ENCODE data around the gene CDH15.

The CDH15 gene

GRCh38 chr16:89194340-89195311 lies 23.1 kb downstream of the CDH15 start:
- no peaks in the 10 kb centered on the region for H4K20me1 ChIP-seq (ENCODE audit: low read depth, low read length)
- H2AFZ ChIP-seq (ENCODE audit: low read depth, low read length, severe bottlenecking) = no peak overlapping the region
- 0 out of 2 replicates have a peak, but pooled peaks cover 3% of the 10 kb centered on the region for H3F3A ChIP-seq (ENCODE audit: insufficient read depth)
- no peaks in the 10 kb centered on the region for H3K9me3 ChIP-seq (ENCODE audit: insufficient read depth, low read length)
- TF ChIP-seq CTCF (IDR thresholded peaks at IDR 0.05; ENCODE audit: insufficient read depth, low read length, poor library complexity, severe bottlenecking) (no peak), EZH2phosphoT487 (conservative IDR thresholded peaks at IDR 0.05; ENCODE audit: low read length) (no peak)
- no peaks in the 10 kb centered on the region for H3K36me3 ChIP-seq (ENCODE audit: low read length)
- no peak overlapping the region for H3K4me2 ChIP-seq (ENCODE audit: low read depth, low read length, poor library complexity, severe bottlenecking)
- H3K27me3 ChIP-seq (ENCODE audit: low read length) = no peaks in the 10 kb centered on the region
- no peaks in the 10 kb centered on the region for H3K79me2 ChIP-seq (ENCODE audit: insufficient read depth, low read length)
- no peak overlapping the region for H3K9ac ChIP-seq (ENCODE audit: low read length)
- no peak overlapping the region for H3K27ac ChIP-seq (ENCODE audit: low read depth, low read length)
- no peak overlapping the region for H3K4me3 ChIP-seq (ENCODE audit: insufficient read depth, low read length, poor library complexity, severe bottlenecking)
- H3K9me2 ChIP-seq (replicated peaks; ENCODE audit: insufficient read depth, low read length) = no peaks in the 10 kb centered on the region

- Histone ChIP-seq H2AFZ (ENCODE audit: low read depth, low read length, severe bottlenecking) (no peak overlapping the region), H3K4me3 (ENCODE audit: insufficient read depth, low read length, poor library complexity, severe bottlenecking) (no peak overlapping the region), H3K79me2 (ENCODE audit: insufficient read depth, low read length) (no peaks in the 10 kb centered on the region), H3K27me3 (ENCODE audit: low read length) (no peaks in the 10 kb centered on the region), H3K4me2 (ENCODE audit: low read depth, low read length, poor library complexity, severe bottlenecking) (no peak overlapping the region), H3K9ac (ENCODE audit: low read length) (no peak overlapping the region), H3K27ac (ENCODE audit: low read depth, low read length) (no peak overlapping the region), H3K9me3 (ENCODE audit: insufficient read depth, low read length) (no peaks in the 10 kb centered on the region), H3K9me2 (replicated peaks; ENCODE audit: insufficient read depth, low read length) (no peaks in the 10 kb centered on the region), H3K36me3 (ENCODE audit: low read length) (no peaks in the 10 kb centered on the region), H3F3A (ENCODE audit: insufficient read depth) (no peaks in the 10 kb centered on the region), H4K20me1 (ENCODE audit: low read depth, low read length) (no peaks in the 10 kb centered on the region)
- no peak for TF ChIP-seq CTCF (IDR thresholded peaks at IDR 0.05; ENCODE audit: insufficient read depth, low read length, poor library complexity, severe bottlenecking)
- TF ChIP-seq EZH2phosphoT487 (conservative IDR thresholded peaks at IDR 0.05; ENCODE audit: low read length) = no peak
These were observed 24.1 kb downstream of the CDH15 start for GRCh38 chr16:89195521-89196171.

- no peaks in the 10 kb centered on the region for H3K9me3 ChIP-seq (ENCODE audit: insufficient read depth, low read length)
- TF ChIP-seq CTCF (IDR thresholded peaks at IDR 0.05; ENCODE audit: insufficient read depth, low read length, poor library complexity, severe bottlenecking) (no peak), EZH2phosphoT487 (conservative IDR thresholded peaks at IDR 0.05; ENCODE audit: low read length) (no peak)
- no peaks in the 10 kb centered on the region for H3F3A ChIP-seq (ENCODE audit: insufficient read depth)
- H3K79me2 ChIP-seq (ENCODE audit: insufficient read depth, low read length) = no peaks in the 10 kb centered on the region
- H3K9me2 ChIP-seq (replicated peaks; ENCODE audit: insufficient read depth, low read length) = no peaks in the 10 kb centered on the region
- no peak overlapping the region for H3K4me2 ChIP-seq (ENCODE audit: low read depth, low read length, poor library complexity, severe bottlenecking)
- no peak overlapping the region for H3K9ac ChIP-seq (ENCODE audit: low read length)
- H3K4me3 ChIP-seq (ENCODE audit: insufficient read depth, low read length, poor library complexity, severe bottlenecking) = no peak overlapping the region
- no peaks in the 10 kb centered on the region for H4K20me1 ChIP-seq (ENCODE audit: low read depth, low read length)
- no peaks in the 10 kb centered on the region for H3K27me3 ChIP-seq (ENCODE audit: low read length)
- no peak overlapping the region for H3K27ac ChIP-seq (ENCODE audit: low read depth, low read length)
- no peak overlapping the region for H2AFZ ChIP-seq (ENCODE audit: low read depth, low read length, severe bottlenecking)
- no peaks in the 10 kb centered on the region for H3K36me3 ChIP-seq (ENCODE audit: low read length)
These were observed 25.6 kb downstream of the CDH15 start for GRCh38 chr16:89197033-89197632.

Measured in SU-DHL-6 (cell line).